Astrocyte (in vitro differentiated cells and primary cell): ENCODE data around the gene PPP1R36.

Experiments
- CTCF ChIP-seq: IDR thresholded peaks from 2 replicates; pipeline ENCODE4 v1.5.1; 2011; ENCODE audit warnings: low read depth, mild to moderate bottlenecking, inconsistent platforms, low read length, moderate library complexity; ENCODE audit not compliant: insufficient read depth
- EZH2 ChIP-seq: IDR thresholded peaks from 2 replicates; pipeline ENCODE4 v1.6.1; 2012; ENCODE audit warnings: mild to moderate bottlenecking, low read length, inconsistent platforms; ENCODE audit not compliant: insufficient read depth

- no peak for TF ChIP-seq CTCF
- TF ChIP-seq EZH2, result no peak
Observed at GRCh38 chr14:64604881-64605280, 55.1 kb downstream of the PPP1R36 start.
